OCI-LY1 (cell line): ENCODE results near the gene TRAK1.

Experiments used
- H2AFZ ChIP-seq: fragments of 200-600 bp; sonication (generic), shearing (Covaris generic); 2 replicates; pipeline ENCODE4 v1.6.0; 2014; ENCODE audit warnings: antibody characterized with exemption, mild to moderate bottlenecking, low read length
- H3F3A ChIP-seq: fragments of 200-600 bp; sonication (generic), shearing (Covaris generic); 2 replicates; pipeline ENCODE4 v1.6.0; 2014; ENCODE audit warnings: mild to moderate bottlenecking, antibody characterized with exemption, low read length, moderate library complexity; ENCODE audit not compliant: insufficient read depth
- H3K27ac ChIP-seq: fragments of 200-600 bp; sonication (generic); 2 replicates; pipeline ENCODE4 v1.5.1; 2014; ENCODE audit warnings: low read length, mixed run types, mild to moderate bottlenecking, low read depth; ENCODE audit not compliant: poor library complexity, severe bottlenecking
- H3K27me3 ChIP-seq: fragments of 200-600 bp; sonication (generic); 2 replicates; pipeline ENCODE4 v1.6.0; 2014; ENCODE audit warnings: antibody characterized with exemption, mild to moderate bottlenecking, low read length, moderate library complexity; ENCODE audit not compliant: insufficient read depth
- H3K36me3 ChIP-seq: fragments of 200-600 bp; sonication (generic); 2 replicates; pipeline ENCODE4 v1.6.1; 2014; ENCODE audit warnings: mild to moderate bottlenecking, antibody characterized with exemption, low read length, moderate library complexity, mixed read lengths; ENCODE audit not compliant: insufficient read depth
- H3K4me1 ChIP-seq: fragments of 200-600 bp; sonication (generic); 2 replicates; pipeline ENCODE4 v1.5.1; 2014; ENCODE audit warnings: mild to moderate bottlenecking, low read length, moderate library complexity; ENCODE audit not compliant: insufficient read depth, severe bottlenecking
- H3K4me2 ChIP-seq: fragments of 200-600 bp; sonication (generic), shearing (Covaris generic); 2 replicates; pipeline ENCODE4 v1.6.1; 2014; ENCODE audit warnings: low read length
- H3K4me3 ChIP-seq: fragments of 200-600 bp; sonication (generic); 2 replicates; pipeline ENCODE4 v1.5.1; 2014; ENCODE audit warnings: low read length, low read depth, mild to moderate bottlenecking, mixed read lengths; ENCODE audit not compliant: poor library complexity, severe bottlenecking
- H3K79me2 ChIP-seq: fragments of 200-600 bp; shearing (Covaris generic); 2 replicates; pipeline ENCODE4 v1.6.1; 2016; ENCODE audit warnings: mixed run types, low read length, mixed read lengths; ENCODE audit not compliant: insufficient read depth
- H3K9ac ChIP-seq: fragments of 200-600 bp; sonication (generic), shearing (Covaris generic); 2 replicates; pipeline ENCODE4 v1.6.1; 2014; ENCODE audit warnings: mild to moderate bottlenecking, low read length, mixed read lengths
- H3K9me2 ChIP-seq: fragments of 200-600 bp; sonication (generic), shearing (Covaris generic); 2 replicates; pipeline ENCODE4 v1.6.1; 2014; ENCODE audit warnings: low read depth, mild to moderate bottlenecking, low read length, mixed read lengths
- H3K9me3 ChIP-seq: fragments of 200-600 bp; shearing (Covaris generic); 2 replicates; pipeline ENCODE4 v1.6.1; 2014; ENCODE audit warnings: low read length, mixed read lengths
- H4K20me1 ChIP-seq: fragments of 200-600 bp; sonication (generic), shearing (Covaris generic); 2 replicates; pipeline ENCODE4 v1.6.0; 2016; ENCODE audit warnings: mild to moderate bottlenecking, low read length; ENCODE audit not compliant: insufficient read depth
- EZH2 ChIP-seq: fragments of 200-600 bp; sonication (generic), shearing (Covaris generic); IDR thresholded peaks from 2 replicates; pipeline ENCODE4 v1.8.0; 2017; ENCODE audit warnings: borderline replicate concordance, mixed run types, mild to moderate bottlenecking, antibody characterized with exemption, low read length, moderate library complexity, mixed read lengths
- TF ChIP-seq, protein P1 (sequence below): fragments of 200-600 bp; sonication (generic), shearing (Covaris generic); IDR thresholded peaks from 2 replicates; pipeline ENCODE4 v1.5.1; 2017; ENCODE audit warnings: mild to moderate bottlenecking, antibody characterized with exemption, low read length, moderate library complexity, mixed read lengths

Gene TRAK1

DNA sequence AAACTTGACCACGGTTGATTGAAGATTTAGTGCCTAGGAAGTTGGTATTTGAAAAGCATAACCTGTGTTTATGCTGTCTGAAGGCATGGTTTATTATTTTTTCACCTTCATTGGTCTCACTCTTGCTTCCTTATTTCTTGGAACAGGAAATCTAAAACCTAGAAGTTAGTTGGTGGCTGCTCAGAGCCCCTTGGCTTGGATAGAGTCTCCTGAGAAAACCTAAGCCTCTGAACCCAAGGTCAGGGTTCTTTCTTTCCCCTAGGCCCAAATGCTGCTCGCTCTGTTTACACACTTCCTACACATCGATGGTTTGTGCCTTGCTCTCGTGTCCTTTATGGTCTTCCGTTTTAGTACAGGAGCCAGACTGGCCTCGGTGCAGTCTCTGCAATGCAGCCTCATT is 82.2 kb downstream of the TRAK1 start:
- Histone ChIP-seq H3K36me3 (peaks cover 25% of the 10 kb centered on the region; the same call in 1 of the 2 replicates), H3F3A (no peaks in the 10 kb centered on the region), H3K27ac (peak overlapping the region; percentile 93), H3K9ac (peak overlapping the region; percentile 28; the same call in 1 of the 2 replicates), H4K20me1 (no peaks in the 10 kb centered on the region), H3K27me3 (no peaks in the 10 kb centered on the region), H3K4me3 (peak overlapping the region; percentile 12), H3K4me1 (peaks cover 80% of the 10 kb centered on the region), H3K9me3 (no peaks in the 10 kb centered on the region), H3K4me2 (peak overlapping the region; percentile 54), H3K79me2 (peaks cover 18% of the 10 kb centered on the region), H2AFZ (no peak overlapping the region), H3K9me2 (no peaks in the 10 kb centered on the region)
- TF ChIP-seq EZH2 = no peak
- TF ChIP-seq, protein P1, sequence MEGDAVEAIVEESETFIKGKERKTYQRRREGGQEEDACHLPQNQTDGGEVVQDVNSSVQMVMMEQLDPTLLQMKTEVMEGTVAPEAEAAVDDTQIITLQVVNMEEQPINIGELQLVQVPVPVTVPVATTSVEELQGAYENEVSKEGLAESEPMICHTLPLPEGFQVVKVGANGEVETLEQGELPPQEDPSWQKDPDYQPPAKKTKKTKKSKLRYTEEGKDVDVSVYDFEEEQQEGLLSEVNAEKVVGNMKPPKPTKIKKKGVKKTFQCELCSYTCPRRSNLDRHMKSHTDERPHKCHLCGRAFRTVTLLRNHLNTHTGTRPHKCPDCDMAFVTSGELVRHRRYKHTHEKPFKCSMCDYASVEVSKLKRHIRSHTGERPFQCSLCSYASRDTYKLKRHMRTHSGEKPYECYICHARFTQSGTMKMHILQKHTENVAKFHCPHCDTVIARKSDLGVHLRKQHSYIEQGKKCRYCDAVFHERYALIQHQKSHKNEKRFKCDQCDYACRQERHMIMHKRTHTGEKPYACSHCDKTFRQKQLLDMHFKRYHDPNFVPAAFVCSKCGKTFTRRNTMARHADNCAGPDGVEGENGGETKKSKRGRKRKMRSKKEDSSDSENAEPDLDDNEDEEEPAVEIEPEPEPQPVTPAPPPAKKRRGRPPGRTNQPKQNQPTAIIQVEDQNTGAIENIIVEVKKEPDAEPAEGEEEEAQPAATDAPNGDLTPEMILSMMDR = no peak

DNA sequence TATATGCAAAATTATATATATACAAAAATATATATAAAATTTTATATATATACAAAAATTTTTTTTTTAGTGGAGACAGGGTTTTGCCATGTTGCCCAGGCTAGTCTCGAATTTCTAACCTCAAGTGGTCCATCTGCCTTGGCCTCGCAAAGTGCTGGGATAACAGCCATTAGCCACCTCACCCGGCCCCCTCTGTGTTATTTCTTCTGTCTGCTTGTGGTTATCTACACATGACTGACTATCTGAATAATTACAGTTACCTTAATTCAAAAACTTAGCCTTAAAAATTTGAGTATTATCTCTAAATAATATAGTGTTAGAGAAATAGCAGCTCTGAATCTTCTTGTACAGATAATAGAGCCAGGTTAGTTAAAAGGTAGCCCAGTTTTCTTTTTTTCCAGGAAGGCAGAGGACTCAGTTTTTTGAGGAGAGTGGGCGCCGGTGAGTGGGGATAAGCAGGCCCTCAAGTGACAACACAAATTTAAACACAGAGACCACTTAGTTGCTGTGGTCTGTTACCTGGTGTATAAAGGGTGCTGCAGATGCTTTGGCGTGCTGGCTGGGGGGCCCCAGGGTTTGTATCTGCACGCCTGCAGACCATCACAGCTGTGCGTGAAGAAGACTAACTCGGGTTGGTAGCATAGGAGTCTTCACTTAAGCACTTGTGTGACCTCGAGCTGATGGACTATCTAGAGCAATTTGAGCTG is 83.7 kb downstream of the TRAK1 start:
- Histone ChIP-seq H3K4me3 (peak overlapping the region; percentile 36), H4K20me1 (no peaks in the 10 kb centered on the region), H3F3A (no peaks in the 10 kb centered on the region), H3K27ac (peak overlapping the region; percentile 93), H3K36me3 (peaks cover 39% of the 10 kb centered on the region; the same call in 1 of the 2 replicates), H3K9ac (peak overlapping the region; percentile 65), H3K9me2 (no peaks in the 10 kb centered on the region), H3K9me3 (no peaks in the 10 kb centered on the region), H3K4me2 (peak overlapping the region; percentile 63), H3K79me2 (peaks cover 18% of the 10 kb centered on the region), H3K4me1 (peaks cover 70% of the 10 kb centered on the region), H2AFZ (no peak overlapping the region), H3K27me3 (no peaks in the 10 kb centered on the region)
- TF ChIP-seq, protein P1 = no peak
- TF ChIP-seq EZH2 = no peak

- Histone ChIP-seq H3K4me1 (peaks cover 62% of the 10 kb centered on the region), H3K9me2 (no peaks in the 10 kb centered on the region), H3F3A (no peaks in the 10 kb centered on the region), H4K20me1 (no peaks in the 10 kb centered on the region), H3K27ac (peak overlapping the region; percentile 93), H3K79me2 (peaks cover 18% of the 10 kb centered on the region), H3K4me2 (peak overlapping the region; percentile 63), H3K4me3 (peak overlapping the region; percentile 36), H3K9ac (peak overlapping the region; percentile 65), H3K9me3 (no peaks in the 10 kb centered on the region), H3K36me3 (peaks cover 39% of the 10 kb centered on the region; the same call in 1 of the 2 replicates), H3K27me3 (no peaks in the 10 kb centered on the region), H2AFZ (no peak overlapping the region)
- no peak for TF ChIP-seq EZH2
- TF ChIP-seq, protein P1 = no peak
These were observed 84.5 kb downstream of the TRAK1 start for GRCh38 chr3:42175386-42176240.
